Stimulated activated CD4-positive, alpha-beta T cell treated with anti-CD3 and anti-CD28 coated beads, Interleukin-4, amount 100 ng/mL, for 1 hour (primary cell): ENCODE results near the gene FAM53B.

Source experiments
- DNase-seq: peaks from one replicate; pipeline ENCODE4 v3.0.0-alpha.2; 2020

The FAM53B gene

DNA sequence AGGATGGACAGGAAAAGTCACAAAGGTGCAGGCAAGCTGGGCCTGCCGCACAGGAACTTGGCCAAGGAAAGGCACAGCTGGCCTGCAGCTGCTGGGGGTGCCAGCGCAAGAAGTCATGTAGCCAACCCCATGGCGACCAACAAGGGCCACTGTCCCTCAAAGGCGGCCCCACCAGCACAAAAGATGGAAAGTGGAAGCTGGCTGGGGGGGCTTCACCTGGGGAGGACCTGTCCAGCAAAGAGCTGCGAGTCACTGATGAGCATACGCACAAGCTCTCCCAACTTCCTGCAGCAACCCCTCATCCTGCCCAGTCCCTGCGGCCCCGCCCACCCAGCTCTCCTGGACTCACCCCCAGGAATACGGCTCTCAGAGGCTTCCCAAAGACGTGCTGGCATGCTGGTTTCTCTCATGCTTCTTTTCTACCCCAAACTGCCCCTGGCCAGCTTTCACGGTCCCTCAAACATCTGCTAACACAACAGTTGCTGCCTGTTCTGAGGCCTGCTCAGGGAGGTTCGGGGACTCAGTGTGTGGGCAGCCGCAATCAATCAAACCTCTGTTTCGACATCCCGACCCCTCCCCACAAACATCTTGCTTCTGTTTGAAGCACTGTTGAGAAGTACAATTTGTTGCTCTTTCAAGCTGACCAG lies 67.6 kb downstream of the FAM53B start:
- DNase-seq, result no peak

DNA sequence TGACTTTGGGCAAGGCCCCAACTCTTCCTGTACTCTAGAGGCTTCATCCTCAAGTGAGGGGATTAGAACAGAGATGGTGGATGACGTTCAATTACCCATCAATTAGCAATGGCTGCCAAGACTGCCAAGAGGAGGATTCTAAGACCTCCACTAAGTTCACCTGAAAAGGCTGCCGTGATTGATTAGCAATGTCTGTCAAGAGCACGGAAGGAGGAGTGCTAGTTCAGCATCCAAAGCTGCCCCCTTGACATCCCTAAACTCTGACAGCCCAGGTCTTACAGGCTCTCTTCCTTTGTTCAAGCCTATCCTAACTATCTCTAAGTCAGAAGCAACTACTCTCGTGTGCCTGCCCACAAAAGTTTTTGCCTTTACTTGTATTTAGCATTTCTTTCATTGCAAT lies 68.4 kb downstream of the FAM53B start:
- no peak for DNase-seq

DNA sequence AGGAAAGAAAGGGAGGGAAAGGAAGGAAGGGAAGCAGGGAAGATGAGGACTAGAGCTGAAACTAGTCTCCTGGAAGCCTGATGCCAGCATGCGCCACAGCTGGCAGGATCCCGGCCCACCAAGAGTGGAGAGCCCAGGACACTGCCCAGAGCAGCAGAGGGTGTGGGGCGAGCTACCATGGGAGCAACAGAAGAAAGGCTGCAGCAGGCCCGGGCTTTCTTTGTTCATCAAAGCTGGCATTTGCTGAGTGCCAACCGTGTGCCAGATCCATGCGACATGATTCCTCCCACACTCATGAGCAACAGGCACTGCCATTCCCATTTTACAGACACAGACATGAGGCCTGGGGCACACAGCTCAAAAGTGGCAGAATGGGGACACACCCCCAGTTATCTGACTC lies 68.9 kb downstream of the FAM53B start:
- no peak for DNase-seq

DNA sequence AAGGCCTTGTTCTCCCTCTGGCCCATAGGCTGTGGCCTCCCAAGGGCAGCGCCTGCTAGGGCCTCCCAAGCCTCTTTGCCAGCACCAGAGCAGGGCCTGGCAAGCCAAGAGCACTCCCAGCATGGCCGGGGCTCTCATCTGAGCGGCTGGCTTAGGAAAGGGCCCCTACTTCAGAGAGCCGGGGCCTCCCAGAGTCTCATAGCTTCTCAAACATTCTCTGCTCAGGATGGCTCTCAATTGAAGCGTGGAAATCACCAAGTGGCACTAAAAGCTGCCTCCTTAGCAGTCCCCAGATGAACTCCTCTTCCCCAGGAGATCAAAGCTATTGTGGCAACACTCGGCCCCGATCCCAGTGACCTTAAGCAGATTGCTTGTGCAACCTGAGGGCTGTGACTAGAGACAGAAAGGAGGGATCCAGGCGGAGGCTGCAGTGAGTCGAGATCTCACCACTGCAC lies 69.4 kb downstream of the FAM53B start:
- no peak for DNase-seq

DNA sequence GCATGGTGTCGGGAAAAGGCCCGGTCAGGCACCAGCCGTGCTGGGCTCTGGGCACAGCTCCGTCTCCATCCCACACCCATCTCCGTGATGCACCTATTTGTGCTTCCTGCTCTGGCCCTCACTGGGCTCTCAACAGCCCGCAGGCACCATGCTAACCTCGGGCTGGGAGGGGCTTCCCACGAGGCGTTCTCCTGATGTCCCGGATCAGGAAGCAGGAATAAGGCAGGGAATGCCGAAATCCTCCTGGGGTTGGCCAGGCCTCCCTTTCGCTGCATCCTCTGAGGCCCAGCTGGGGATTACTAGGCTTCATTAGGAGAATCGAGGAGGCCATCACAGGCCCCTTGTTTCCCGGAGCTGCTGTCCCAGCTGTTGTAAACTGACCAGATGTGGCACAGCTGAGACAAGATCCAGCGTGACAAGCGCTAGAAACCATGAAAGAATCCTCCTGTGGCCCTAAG lies 72.0 kb downstream of the FAM53B start:
- no peak for DNase-seq

DNA sequence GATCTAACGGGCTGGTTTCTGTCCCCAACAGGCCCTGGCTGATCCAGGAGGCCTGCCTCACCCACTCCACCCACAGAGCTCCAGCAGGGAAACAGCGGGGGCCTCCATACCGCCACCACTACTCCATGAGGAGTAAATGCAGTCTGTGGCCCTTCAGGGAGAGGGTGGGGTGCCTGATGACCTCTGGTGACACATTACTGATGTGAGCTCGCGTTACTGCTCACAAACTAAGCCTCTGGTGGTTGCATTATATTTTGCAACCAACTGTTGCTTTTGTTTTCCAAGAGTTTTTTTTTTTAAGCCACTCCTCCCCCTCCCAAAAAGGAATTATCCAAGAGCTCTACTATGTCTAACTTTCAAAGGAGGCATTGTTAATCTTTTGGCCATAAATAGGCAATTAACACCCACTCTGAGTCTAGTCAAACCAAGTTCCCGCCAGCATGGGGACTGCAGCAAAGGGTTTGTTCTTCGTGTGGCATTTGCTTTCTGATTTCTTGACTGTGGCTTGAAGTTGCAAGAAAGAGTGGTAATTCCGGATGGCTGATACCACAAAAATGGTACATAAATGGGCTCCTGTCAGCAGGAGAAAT lies 72.6 kb downstream of the FAM53B start:
- DNase-seq, result no peak

DNA sequence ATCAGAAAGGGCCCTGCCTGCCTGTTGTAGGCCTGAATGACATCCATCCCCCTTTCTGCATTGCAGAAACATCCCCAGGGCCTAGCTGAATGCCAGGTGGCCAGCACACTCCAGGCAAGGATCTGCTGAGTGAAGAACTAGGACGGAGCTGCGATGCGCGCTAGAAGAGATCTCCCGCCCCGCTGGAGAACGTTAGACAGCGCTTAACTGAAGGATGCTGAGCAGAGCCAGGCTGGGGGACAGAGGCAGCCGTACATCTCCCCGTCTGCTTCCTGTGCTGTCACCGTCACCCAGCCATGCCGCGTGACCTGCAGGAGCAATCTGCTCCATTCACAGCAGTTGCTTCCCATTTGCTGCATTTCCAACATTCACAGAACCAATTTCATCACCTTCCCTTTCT lies 73.3 kb downstream of the FAM53B start:
- no peak for DNase-seq

DNA sequence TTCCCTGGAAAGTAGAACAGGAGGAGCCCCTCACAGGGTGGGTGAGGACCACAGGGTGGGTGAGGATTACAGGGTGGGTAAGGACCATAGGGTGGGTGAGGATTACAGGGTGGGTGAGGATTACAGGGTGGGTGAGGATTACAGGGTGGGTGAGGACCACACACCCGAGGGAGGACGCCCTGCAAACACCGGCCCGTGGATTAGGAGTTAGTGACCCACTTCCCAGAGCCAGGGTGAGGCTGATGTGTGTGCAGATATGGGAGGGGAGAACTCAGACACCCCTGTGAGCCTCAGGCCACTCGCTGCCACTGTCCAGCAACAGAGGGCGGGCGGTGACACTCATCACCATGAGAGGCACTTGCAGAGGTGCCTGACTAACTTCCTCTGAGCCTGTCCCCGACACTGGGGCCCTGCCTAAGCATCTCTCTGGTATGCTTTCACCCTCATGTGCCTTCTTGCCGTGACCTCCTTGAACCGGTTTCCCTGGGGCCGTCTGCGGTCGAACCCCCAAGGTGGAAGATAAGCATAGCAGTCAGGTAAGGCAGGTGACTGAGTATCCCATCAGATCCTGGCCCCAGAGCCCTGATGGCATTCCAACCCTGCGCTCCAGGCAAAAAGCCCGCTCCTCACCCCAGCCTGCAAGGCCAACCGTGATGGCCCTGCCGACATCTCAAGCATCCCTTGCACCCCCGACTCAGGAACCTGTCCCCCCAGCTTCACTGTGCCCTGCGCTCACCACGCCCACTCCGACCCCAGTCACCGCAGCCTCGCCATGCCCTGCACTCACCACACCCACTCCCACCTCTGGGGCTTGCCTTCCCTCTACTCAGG lies 74.1 kb downstream of the FAM53B start:
- DNase-seq, result no peak

DNA sequence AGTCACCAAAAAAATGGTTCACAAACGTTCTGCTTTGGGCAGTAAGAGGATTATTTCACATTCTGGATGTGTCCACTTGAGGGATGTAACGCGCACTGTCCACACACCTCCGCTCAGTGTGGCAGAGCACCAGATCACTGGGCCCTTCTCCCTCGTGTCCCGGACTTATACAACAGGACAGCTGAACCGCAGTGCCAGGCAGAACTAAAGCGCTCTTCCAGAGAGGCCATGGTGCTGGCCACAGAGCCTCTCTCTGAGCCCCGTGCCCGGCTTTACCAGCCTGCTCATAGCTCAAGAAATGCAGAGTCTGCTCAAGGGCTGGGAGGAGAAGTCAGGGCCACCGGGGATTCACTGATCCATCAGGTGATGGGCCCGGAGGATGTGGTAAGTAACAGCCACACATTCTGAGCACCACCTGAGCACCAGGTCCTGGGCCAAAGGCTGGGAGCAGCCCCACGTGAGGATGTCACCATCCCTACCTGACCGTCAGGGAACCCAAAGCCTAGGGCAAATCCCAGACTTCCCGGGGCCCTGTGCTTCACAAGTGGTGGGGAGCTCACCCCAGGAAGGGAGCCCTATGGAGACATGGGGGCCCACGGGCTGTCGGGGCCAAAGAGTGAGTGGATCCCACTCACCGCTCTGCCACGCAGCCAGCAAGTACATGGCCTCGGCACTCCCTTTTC lies 74.9 kb downstream of the FAM53B start:
- no peak for DNase-seq

DNA sequence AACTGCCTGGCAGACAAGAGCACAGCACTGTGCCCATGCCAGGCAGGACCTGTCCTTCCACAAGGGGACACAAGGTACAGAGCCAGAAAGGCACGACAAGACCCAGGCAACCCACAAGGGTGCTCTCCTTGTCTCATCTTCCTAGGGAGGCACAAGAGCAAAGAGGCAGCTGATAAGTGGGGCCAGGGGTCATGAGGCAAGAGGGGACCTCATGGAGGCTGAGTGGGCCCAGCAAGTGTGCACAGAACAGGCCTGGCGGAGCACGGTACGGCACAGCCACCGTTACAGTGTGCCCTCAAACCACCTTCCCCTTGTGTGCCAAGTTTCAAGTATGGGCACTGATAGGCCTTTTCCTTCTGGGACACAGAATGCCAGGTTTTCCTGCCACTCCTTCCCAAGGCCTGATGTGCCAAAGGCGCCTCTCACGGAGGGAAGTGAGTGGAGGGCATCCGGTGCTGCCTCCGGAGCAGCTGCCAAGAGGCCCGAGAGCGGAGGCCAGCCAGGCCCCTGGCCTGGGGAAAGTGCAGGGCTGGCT lies 75.6 kb downstream of the FAM53B start:
- DNase-seq, result no peak

DNA sequence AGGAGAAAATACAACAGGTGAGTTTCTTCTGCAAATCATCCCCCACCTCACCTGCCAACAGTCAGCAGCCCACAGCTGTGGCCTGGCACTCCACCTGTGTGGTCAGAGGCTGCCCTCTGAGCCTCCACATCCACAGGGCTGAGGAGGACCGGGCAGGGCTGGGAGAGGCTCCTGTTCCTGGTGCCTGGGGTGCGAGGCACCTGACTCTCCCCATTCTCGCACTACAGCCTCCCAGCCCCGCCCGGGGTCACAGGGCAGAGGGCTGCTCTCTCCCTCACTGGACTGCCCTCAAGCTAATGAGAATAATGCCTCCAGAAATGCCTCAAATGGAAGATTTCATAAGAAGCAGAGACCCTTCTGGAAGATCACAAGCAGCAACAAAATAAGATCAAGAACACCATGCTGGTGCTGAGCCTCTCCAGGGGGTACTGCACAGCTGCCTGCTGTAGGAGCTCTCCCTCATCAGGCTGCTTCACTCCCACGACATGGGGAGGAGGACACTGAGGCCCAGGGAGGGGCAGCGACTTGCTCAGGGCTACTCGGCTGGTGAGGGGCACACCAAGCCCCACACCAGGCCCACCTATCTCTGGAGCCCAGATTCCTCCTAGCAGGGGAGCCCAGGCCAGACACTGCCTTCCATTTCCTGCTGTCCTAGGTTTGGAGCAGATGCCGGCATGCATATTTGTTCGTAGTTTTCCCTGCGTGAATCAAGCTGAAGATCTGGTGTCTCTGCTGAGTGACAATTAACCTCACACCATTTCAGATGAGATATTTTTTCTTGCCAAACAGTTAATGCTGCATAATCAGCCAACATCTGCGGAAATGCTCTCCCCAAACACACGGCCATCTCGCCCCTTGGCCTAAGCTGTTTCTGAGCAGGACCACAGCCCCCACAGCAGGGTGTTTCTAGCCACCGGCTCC lies 76.5 kb downstream of the FAM53B start:
- no peak for DNase-seq

DNA sequence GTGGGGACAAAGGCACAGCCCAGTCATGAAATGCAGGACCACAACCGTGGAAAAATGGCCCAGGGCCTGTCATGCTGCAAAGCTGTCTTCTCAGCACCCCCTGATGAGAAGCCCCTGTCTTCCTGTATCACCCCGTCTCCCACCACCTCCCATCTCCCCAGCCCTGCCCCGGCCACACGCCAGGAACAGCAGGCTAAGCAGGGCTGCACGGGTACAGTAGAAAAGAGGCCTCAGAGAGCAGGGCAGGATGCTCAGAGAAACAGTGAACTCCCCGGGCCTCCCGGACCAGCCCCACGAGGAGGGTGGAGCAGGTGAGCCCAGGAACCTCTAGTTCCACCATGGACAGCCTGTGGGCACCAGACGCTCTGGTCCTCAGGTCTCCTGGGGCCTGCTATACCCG lies 77.7 kb downstream of the FAM53B start:
- no peak for DNase-seq

DNA sequence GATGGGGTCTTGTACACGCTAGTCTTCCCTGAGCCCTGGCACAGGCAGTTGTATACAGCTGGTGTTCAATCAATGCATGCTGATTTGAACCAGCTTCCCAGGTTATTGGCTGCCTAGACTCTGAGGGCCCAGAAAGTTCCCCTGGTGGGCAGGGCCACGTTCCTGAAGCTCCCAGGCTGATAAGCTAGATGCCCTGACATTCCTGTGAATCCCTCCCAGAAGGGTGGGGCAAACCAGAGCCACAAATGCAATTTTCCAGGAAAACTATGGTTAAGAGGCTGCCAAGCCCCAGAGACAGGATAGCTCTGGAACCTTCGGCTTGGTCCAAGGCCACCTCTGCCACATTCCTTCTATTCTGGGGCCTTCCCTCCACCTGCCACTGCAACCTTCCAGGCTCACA lies 78.2 kb downstream of the FAM53B start:
- no peak for DNase-seq

DNA sequence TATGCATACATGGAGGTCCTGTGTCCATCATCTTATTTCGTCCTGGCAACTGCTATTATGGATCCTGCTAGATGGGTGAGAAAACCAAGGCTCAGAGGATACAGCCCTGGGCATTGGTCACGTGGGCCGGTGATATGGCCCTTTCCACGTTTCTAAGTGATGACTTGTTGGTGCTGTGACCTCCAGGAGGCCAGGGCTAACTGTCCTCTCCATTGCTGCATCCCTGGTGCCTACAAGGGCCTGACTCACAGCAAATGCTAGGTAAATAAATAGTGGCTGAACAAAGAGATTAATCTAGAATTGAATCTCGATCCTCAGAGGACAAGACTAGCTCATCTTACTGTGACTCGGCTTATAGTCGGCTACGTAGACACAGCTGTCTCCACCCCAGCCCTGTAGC lies 78.6 kb downstream of the FAM53B start:
- DNase-seq, result no peak

DNA sequence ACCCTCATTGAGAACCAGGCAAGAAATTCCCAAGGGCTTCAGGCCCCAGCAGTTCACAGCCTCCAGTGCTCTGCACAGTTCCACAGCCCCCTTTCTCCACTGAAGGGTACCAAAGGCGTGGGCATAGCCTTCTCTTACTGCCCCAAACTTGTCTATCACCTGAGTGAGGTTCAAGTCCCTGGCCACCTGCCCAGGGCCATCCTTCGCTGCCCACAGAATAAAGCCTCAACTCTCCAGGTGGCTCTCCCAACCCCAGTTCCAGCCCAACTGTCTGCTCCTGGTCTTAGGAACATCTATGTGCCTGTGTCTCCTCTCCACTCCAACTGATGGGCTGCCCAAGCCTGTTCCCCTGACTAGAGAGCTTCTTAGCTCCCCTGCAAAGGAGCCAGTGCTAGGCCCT lies 79.1 kb downstream of the FAM53B start:
- DNase-seq, result no peak

DNA sequence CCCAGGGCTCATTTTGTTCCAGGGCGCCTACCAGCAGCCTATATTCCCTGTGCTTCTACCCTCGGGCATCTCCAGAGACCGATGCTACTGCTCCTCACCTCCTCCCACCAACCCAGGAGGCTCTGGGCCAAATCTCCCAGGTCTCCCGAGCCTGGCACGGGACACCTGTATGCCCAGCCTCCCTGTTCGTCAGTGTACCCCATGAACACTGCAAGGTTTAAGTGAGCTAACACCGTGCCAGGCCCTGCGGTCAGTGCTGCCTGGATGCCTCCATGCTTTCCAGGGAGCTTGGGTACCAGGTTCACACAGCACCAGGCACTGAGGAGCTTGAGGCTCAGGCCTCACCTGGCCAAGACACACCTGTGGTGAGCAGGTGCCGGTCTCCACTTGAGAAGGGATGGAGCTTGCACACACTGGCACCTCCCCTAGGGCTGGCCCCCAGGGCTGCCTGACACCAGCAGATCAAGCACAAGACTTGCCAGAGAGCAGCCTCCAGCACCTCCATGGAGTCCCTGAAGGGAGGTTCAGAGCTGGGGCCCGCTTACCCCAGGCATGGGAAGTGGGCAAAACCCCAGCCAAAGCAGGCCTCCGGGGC lies 80.3 kb downstream of the FAM53B start:
- no peak for DNase-seq

DNA sequence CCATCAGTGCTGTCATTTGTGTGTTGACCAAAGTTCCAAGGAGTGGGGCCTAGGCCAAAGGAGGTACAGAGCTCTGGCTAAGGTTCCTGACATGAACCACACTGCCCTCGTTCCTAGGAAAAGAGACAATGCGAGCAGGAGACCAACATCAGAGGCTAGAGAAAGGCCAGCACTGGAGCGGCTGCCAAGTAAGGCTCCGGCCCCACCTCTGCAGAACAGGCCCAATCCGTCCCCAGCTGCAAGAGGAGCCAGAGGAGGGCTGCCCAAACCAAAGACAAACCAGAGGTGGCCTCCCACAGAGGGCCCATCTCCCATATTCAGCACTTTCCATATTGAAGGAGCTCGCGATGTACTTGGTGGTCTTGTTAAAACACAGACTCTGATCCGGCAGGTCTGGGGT lies 81.0 kb downstream of the FAM53B start:
- no peak for DNase-seq

DNA sequence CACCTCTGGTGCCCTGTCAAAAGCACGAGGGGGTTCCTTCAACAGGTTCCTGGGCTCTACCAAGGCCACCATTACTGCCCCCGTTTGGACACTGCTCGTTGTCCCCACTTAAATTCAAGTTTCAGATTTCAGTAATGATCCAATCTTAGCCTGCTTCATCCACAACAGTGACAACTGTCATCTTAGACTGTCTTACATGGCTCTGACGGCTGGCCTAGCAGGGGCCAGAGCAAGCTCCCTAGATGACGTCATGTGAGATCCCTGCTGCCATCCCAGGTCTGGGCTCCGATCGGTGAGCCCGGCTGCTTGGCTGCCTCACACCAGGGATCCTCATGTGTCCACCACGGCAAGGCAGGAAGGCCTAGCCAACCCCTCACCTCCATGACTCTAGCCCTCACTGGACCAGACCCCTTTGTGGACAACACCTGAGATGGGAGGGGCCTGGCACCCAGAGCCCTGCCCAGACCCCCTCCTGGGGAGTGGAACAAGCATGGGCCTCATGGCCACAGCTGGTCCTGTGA lies 82.5 kb downstream of the FAM53B start:
- no peak for DNase-seq

DNA sequence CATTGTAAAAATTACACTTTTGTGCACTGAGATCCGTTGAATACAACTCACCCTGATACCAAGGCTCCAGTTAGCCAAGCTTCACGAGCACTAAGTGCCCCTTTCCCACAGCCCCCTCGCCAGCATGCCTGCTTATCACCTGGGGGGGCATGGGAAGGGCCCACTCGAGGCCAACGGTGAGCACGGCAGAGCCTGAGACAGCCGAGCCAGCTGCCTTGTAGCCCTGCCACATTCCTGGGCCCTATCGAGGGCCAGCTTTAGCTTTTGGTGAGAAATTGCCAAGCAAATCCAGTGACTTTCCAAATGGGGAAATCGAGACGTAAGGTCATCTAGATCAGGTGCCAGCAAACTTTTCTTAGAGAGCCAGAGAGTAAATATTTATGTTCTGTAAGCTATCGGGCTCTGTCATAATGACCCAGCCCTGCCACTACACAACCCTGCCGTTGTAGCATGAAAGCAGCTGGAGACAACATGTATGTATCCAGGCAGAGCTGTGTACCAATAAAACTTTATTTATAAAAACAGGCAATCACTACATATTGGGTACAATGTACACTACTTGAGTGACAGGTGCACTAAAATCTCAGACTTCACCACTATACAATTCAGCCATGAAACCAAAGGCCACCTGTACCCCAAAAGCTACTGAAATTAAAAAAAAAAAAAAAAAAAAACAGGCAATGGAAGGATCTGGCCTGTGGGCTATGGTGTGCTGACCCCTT lies 83.6 kb downstream of the FAM53B start:
- no peak for DNase-seq

DNA sequence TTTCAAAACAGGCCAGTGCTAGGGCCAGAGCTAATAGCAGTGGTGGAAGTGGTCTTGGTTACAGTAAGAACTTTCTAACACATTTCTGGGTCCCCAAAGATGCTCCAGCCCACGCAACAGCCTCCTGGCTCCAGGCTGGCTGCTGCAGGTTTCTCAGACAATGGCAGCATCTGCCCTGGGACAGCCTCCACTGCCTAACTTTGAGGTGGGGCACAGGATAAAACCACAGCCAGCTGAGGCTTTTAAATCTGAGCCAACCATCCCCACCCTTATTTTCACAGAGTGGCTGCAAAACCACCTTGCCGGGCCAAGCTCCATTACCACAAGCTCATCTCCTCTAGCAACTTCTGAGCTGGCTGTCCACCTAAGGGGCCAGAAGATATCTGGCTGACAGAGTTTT lies 84.8 kb downstream of the FAM53B start:
- no peak for DNase-seq
